H1 (cell line): ENCODE data around the gene SLC9C1.

Experiments used
- BCL11A ChIP-seq, 2 experiments: IDR thresholded peaks; one replicate each; pipeline ENCODE4 v1.6.1; 2011; ENCODE audit warnings: low read depth in 2 of 2, low read length in 2 of 2, mild to moderate bottlenecking in 2 of 2
- CTCF ChIP-seq, 3 experiments: IDR thresholded peaks; 1 replicate in 2 of 3; 2 replicates in 1 of 3; pipeline versions ENCODE4 v1.5.1 to v1.6.1; 2011; ENCODE audit warnings: low read length in 3 of 3, mild to moderate bottlenecking in 3 of 3, inconsistent platforms in 2 of 3, low read depth in 1 of 3, moderate library complexity in 1 of 3; ENCODE audit not compliant: insufficient read depth in 1 of 3; ENCODE audit errors: control extremely low read depth in 1 of 3
- EP300 ChIP-seq, 2 experiments: IDR thresholded peaks; 1 replicate in 1 of 2; 2 replicates in 1 of 2; pipeline ENCODE4 v1.6.1; 2011 to 2012; ENCODE audit warnings: low read depth in 2 of 2, low read length in 2 of 2, mild to moderate bottlenecking in 2 of 2, borderline replicate concordance in 1 of 2, inconsistent platforms in 1 of 2, moderate library complexity in 1 of 2
- GABPA ChIP-seq: IDR thresholded peaks from 2 replicates; pipeline ENCODE4 v1.6.1; 2011; ENCODE audit warnings: mild to moderate bottlenecking, low read length, moderate library complexity, borderline replicate concordance; ENCODE audit not compliant: insufficient read depth
- KDM1A ChIP-seq: fragments of 200-600, 300-600 bp; sonication (generic); IDR thresholded peaks from 2 replicates; pipeline ENCODE4 v1.7.1; 2016; ENCODE audit warnings: mild to moderate bottlenecking, low read length, borderline replicate concordance
- MAFK ChIP-seq: IDR thresholded peaks from 2 replicates; pipeline ENCODE4 v1.6.1; 2012; ENCODE audit warnings: low read depth, mild to moderate bottlenecking, improper control_type of control experiment, low read length
- NRF1 ChIP-seq: IDR thresholded peaks from 2 replicates; pipeline ENCODE4 v1.6.1; 2011; ENCODE audit warnings: mild to moderate bottlenecking, low read depth, low read length, improper control_type of control experiment
- POLR2A ChIP-seq, 2 experiments: IDR thresholded peaks; 1 replicate in 1 of 2; 2 replicates in 1 of 2; pipeline ENCODE4 v1.6.1; 2011; ENCODE audit warnings: low read depth in 2 of 2, low read length in 2 of 2, mild to moderate bottlenecking in 2 of 2; ENCODE audit errors: control extremely low read depth in 1 of 2
- POLR2AphosphoS5 ChIP-seq: IDR thresholded peaks from 2 replicates; pipeline ENCODE4 v1.6.1; 2011; ENCODE audit warnings: low read depth, low read length
- RAD21 ChIP-seq, 2 experiments: IDR thresholded peaks in 1 of 2; conservative IDR thresholded peaks in 1 of 2; 2 replicates each; pipeline ENCODE4 v1.6.1; 2011; ENCODE audit warnings: low read depth in 2 of 2, low read length in 2 of 2, improper control_type of control experiment in 1 of 2, inconsistent platforms in 1 of 2, mild to moderate bottlenecking in 1 of 2, moderate library complexity in 1 of 2

GRCh38 chr3:112126511-112126911 lies 167.5 kb downstream of the SLC9C1 start:
- TF ChIP-seq POLR2AphosphoS5, result no peak
- TF ChIP-seq POLR2A (IDR thresholded peaks at IDR 0.05; ENCODE audit: control extremely low read depth in 1 of 2, low read depth in 2 of 2, low read length in 2 of 2), result no peak
- TF ChIP-seq CTCF (IDR thresholded peaks at IDR 0.05; ENCODE audit: control extremely low read depth in 1 of 3, insufficient read depth in 1 of 3, low read depth in 1 of 3, low read length in 3 of 3), result no peak
- TF ChIP-seq BCL11A (IDR thresholded peaks at IDR 0.05; ENCODE audit: low read depth in 2 of 2, low read length in 2 of 2), result no peak
- no peak for TF ChIP-seq RAD21 (IDR thresholded peaks at IDR 0.05 in 1 of 2, conservative IDR thresholded peaks at IDR 0.05 in 1 of 2; ENCODE audit: low read depth in 2 of 2, low read length in 2 of 2)
- no peak for TF ChIP-seq NRF1
- TF ChIP-seq GABPA, result no peak
- TF ChIP-seq EP300 (IDR thresholded peaks at IDR 0.05; ENCODE audit: borderline replicate concordance in 1 of 2, low read depth in 2 of 2, low read length in 2 of 2), result no peak
- no peak for TF ChIP-seq MAFK
- no peak for TF ChIP-seq KDM1A
